Transverse colon (tissue), 1 donor: ENCODE data around the gene AGO1.

ENCODE experiments used
- EP300 ChIP-seq: sonication (generic); formaldehyde crosslinking; IDR thresholded peaks from one replicate; pipeline ENCODE4 v1.6.1; 2017; ENCODE audit warnings: antibody characterized with exemption, low read depth
- POLR2A ChIP-seq: fragments of 450-650 bp; IDR thresholded peaks from one replicate; pipeline ENCODE4 v1.6.1; 2016; ENCODE audit warnings: antibody characterized with exemption, mild to moderate bottlenecking, moderate library complexity

GRCh38 chr1:35894656-35895055 lies 11.6 kb downstream of the AGO1 start:
- TF ChIP-seq POLR2A (no peak), EP300 (no peak)
